Inflammatory macrophage treated with lipopolysaccharide for 4 hours (primary cell): ENCODE results near the gene CLINT1.
"Not testable (repeated sequence)": the region's sequence is repeated elsewhere in the genome, so short reads cannot be mapped to it uniquely, and the experiment has no call there.

Source experiments
- DNase-seq: peaks from one replicate; pipeline ENCODE4 v3.0.0-alpha.2; 2020

Gene CLINT1

DNA sequence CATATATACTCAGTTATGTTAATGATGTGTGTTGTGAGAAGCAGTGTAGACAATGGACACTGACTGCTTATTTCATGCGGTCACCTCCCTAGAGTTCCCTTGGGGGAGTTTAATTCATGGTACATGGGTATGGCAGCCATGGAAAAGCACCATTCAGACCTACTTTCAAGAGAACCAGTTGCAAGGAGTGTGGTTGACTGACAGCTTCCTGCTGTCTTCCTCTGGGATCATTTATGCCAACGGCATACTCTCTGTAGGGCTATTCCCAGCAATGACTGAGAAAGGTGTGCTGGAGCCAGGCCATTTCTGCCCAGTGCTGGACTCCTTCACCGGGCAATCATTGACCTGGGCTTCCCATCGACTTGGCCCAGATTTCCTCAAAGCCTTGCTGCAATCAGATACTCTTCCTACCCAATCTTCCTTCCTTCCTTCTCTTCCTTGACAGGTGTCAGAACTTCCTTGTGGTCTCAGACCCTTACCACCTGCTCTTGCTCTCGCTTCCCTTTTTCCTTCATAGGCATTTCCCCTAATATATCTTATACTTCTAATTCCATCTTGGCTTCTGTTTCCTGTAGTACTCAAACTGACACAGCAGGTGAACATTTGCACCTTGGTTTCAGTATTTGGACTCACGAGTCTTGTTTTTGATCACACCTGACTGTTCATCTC is 3.4 kb upstream of the CLINT1 start:
- no peak for DNase-seq

DNA sequence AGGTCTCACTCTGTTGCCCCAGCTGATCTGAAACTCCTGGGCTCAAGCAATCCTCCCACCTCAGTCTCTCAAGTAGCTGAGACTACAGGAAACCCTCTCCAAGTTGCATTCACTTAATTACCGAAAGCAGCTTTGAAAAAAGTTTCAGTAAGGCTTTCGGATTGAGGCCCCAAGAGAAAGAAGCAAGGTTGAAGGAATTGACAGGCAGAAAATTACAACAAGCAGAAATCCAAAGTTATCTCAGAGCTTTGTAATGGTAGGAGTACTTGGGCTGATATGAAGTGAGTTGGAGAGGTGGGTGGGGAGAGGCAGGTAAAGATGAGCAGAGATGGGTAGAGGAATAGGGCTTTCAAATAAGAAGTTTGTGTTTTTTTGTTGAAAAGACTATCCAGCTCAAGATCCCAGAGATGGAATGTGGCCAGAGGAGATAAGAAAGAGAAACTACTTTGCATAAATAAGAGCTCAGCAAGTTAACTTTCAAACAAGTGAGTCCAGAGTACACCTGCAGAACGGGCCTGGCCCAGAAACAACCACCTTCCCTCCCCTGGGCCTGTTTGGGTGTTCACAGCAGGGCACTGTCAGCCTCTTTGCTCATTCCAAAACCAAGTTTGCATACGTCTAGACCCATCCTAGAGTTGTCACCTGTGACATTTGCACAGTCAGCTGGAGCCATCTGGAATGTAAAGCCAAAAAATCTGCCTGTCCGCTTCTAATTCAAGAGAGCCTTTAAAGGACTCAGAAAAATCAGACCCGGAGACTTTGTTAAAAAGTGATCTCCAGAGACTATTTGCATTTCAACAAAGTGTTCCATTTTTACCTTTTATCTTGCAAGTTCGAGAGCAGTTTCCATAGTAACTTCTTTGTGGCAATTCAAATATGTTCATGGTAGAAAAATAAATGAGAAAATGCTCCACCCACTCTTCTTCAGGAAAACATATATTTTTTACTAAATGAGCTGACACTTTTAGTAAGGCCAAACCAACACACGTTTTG is 2.2 kb upstream of the CLINT1 start:
- DNase-seq: no peak

DNA sequence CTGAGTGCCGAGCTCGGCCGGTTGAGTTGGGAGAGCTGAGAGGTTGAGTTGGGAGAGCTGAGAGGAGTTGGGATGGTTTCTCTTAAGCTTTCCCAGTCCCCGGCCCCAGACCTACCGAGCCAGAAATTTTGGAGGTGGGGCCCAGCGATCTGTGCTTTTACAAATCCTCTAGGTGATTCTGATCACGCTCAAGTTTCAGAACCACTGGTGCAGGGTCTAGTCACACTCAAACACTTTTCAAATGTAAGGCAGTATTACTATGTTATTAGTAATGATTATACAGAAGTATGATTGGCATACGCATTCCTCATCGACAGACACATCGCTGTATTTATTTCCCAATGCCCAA is 256 bp upstream of the CLINT1 start:
- no peak for DNase-seq

DNA sequence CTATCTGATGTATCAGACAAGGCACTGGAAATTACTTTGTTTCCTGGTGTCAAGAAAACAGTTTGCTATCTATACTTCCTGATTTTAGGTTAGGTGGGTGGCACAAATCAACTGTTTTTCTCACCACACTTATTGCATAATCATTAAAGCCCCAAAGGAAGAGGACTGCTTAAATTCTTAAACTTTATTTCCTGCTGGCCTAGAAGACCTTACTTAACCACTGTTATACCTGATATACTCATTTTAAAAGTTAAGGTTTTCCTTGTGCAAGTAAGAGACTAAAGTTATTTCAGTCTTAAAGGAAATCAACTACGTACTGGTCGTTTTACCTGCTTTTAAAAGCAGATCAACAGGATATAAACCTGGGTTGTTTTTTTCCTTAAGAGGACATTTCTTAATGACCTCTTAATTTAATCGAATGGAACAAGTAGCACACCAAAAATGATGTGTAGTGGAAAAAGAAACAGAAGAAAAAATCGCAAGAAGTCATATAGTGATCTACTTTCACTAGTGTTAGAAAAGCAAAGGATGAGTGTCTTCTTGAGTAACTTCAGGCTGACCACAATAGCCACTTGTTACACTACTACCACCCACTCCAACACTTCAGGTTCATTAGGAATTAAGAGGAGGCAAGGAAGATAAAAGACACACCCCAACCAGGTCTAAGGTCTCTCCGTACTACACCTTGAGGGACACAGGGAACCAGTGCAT is 974 bp downstream of the CLINT1 start:
- peak; percentile 88 for DNase-seq

DNA sequence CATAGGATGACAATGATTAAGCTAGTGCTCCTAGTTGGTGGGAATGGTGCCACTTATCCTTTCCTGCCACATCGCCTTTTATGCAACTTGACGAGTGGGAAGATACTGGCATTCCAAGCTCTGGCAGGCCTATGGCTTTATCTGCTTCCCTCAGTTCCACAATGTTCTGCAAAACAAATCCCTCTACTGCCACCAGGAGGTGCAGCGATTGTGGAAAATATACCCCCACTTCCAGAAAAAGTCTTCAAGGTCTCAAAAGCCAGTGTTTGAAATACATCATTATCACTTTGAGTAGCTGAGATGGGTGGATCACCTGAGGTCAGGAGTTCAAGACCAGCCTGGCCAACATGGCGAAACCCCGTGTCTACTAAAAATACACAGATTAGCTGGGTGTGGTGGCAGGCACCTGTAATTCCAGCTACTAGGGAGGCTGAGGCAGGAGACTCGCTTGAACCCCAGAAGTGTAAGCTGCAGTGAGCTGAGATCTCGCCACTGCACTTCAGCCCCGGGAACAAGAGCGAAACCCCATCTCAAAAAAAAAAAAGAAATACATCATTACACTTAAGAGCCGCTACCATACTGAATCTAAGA is 3.4 kb downstream of the CLINT1 start:
- peak; percentile 56 for DNase-seq

DNA sequence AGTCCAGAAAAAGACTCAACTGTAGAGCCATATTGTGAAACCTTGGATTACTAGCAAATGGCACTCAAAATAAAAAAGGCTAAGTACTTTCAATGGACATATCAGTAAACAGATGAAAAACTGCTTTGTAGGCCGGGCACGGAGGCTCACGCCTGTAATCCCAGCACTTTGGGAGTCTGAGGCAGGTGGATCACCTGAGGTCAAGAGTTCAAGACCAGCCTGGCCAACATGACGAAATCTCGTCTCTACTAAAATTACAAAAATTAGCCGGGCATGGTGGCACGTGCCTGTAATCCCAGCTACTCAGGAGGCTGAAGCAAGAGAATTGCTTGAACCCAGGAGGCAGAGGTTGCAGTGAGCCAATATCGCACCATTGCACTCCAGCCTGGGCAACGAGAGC is 5.6 kb downstream of the CLINT1 start:
- DNase-seq: not testable (repeated sequence)

DNA sequence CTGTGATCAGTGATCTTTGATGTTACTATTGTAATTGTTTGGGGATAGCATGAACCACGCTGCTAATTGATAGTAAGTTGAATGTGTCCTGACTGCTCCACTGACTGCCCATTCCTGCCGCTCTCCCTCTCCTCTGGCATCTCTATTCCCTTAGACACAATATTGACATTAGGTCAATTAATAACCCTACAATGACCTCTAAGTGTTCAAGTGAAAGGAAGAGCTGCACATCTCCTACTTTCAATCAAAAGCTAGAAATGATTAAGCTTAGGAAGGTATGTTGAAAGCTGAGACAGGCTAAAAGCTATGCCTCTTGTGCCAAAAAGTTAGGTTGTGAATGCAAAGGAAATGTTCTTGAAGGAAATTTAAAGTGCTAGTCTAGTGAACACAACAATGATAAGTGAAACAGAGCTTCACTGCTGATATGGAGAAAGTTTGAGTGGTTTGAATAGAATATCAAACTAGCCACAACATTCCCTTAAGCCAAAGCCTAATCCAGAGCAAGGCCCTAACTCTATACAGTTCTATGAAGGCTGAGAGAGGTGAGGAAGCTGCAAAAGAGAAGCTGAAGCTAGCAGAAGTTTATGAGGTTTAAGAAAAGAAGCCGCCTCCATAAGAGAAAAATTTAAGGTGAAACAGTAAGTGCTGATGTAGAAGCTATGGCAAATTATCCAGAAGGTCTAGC is 12.9 kb downstream of the CLINT1 start:
- DNase-seq: no peak

DNA sequence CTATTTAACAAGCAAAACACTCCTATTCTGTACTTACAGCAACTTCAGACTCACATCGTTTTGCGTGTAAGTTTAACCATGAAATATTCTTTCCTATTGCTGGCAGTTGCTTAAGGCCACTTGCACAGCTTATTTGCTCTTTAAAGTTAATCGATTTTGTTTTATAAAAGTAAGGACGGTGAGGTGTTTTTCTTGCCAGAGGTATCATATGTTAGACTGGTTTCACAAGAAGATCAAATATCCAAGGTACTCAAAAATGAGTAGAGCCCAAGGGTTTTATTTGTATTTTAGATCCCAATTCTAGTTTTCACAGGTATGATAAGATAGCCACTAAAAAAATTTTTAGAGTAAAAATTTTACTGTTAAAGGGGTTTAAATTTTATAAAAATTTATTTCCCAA is 16.2 kb downstream of the CLINT1 start:
- DNase-seq: no peak

DNA sequence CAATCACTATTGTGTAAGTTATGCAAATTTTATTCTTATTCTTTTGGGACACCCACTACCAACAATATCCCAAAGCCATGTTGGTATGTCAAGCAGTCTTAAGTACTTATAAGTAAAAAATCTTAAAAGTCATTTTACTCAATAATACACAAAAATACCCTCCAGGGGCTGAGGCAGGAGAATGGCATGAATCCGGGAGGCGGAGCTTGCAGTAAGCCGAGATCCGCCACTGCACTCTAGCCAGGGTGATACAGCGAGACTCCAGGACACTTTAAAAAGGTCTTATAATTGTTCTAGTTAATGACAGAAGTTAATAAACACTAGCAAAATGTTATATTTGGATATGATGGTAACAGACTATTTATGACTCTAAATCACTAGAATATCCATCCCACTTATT is 16.8 kb downstream of the CLINT1 start:
- DNase-seq: no peak

DNA sequence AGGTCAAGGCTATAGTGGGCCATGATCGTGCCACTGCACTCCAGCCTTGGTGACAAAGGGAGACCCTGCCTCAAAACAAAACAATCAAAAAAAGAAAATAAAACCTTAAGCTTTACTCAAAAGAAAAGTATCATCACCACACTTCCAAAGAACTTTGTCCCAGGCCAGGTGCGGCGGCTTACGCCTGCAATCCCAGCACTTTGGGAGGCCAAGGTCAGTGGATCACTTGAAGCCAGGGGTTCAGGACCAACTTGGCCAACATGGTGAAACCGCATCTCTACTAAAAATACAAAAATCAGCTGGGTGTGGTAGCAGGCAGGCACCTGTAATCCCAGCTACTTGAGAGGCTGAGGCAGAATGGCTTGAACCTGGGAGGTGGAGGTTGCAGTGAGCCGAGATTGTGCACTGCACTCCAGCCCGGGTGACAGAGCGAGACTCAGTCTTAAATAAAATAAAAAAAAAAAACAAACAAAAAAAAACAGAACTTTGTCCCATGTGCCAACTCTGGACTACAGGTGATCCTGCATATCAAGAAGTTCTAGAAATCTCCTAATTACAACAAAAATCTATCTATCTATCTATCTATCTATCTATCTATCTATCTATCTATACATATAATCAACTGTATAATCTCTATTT is 19.7 kb downstream of the CLINT1 start:
- no peak for DNase-seq

DNA sequence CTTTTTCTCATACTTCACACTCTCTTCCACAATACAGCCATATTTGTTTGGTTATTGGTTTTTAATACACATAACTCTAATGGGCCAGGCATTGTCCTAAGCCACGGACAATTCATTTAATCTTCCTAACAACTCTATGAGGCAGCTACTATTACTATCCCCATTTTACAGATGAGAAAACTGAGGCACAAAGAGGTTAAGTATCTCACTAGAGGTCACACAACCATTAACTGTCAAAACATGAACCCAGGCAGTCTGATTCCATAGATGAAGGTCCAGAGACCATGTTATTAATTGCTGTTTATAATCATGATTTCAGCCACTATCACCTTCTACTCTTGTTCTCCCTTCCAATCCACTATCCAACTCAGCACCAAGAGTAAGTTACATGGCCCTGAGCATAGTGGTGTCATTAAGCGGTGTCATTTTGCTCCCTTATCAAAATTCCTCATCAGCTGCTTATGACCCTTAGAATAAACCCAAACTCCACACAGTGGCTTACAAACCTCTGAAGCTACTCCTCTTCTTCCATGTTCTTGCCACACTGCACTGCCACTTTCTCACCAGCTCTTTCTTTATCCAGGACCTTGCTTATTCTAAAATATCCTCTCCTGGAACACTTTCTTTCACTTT is 22.7 kb downstream of the CLINT1 start:
- DNase-seq: no peak

DNA sequence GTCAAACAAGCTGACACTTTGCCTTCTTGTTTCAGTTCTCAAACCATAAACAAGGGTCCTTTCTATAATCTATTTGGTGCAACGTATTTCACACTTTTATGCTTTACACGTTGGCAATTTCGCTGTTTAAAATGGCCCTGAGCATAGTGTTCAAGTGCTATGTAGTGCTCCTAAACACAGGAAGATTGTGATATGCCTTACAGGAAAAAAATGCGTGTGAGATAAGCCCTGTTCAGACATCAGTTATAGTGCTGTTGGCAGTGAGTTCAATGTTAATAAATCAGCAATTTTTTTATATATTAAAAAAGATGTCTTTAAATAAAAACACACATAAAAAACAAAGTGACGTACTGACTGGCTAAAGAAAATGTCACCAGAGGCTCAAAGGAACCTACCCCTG is 23.9 kb downstream of the CLINT1 start:
- no peak for DNase-seq

DNA sequence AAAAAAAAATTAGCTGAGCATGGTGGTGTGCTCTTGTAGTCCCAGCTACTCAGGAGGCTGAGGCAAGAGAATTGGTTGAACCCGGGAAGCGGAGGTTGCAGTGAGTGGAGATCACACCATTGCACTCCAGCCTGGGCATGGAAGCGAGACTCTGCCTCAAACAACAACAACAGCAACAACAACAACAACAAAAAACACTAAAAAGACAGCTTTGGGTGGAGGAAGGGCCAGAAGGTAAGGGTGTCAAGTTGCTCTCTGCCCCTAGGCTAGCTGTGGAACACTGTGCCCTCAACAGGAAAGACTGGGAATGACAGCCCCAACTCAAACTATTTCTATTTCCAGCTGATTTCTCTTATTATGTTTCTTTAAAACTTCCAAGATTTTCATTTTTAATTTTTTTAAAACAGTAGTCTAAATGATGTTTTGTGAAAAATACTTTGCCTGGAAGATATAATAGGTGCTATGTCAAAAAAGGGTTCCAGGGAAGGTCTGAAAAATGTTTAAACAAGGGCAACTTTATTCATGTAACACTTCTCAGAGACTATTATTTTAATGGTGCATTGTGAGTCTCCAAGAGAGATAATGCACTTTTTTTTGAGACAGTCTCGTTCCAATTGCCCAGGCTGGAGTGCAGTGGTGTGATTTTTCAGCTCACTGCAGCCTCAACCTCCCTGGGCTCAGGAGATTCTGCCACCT is 29.9 kb downstream of the CLINT1 start:
- no peak for DNase-seq

DNA sequence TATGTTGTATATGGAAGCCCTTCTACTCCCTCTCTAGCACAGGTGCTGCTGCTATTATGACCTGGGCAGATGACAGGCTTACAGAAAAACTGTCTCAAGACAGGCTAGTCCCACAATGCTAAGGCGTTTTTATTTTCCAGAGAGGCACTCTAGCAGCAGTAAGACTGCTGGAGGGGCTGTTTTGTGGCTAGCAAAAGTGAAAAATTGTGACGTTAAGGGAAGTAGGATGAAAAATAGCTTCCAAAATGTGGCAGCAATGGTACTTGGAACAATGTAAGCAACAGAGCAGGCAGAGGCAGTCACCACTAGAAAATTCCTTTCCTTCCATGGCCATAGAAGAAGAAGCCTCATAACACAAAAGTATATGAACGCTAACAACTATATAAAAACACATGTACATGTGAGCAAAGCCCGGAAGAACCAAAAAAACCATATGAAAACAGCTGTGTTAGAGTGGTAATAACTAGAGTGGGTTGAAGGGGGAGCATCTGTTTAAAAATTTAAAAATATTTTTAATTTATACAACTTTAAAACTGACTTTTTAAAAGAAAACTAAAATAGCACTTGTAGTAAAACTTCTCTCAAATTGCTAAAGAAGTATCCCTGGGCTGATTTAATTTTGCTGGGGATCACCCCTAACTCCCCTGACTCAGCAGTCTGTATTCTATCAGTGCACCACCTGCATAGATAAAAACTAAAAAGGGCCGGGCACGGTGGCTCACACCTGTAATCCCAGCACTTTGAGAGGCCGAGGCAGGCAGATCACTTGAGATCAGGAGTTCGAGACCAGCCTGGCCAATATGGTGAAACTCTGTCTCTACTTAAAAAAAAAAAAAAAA is 30.6 kb downstream of the CLINT1 start:
- no peak for DNase-seq

DNA sequence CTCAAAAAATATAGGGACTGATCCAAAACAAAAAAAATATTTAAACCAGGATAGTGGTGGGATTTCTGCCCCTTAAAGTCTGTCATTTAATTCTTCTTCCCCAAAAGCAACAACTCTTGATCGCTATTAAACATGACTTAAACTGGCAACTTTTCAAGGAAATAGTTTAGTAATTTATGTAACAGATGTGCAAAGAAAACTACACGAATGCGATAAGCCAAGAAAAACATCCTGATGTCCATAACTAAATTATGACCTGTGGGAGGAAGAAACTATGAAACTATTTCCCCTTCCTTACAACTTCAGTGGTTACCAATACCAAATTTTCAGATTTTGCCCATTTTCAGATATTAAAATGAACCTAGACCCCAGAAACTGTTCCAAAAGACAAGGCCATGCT is 31.5 kb downstream of the CLINT1 start:
- no peak for DNase-seq

DNA sequence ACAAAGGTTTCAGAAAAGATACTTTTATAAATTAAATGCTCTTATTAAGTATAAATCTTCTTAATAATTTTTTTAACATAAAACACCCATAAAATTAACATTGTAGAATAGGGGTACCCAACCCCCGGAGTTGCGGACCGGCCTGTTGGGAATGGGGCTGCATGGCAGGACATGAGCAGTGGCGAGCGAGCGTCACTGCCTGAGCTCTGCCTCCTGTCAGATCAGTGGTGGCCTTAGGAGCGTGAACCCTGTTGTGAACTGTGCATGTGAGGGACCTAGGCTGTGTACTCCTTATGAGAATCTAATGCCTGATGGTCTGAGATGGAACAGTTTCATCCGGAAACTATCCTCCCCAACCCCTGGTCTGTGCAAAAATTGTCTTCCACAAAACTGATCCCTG is 35.3 kb downstream of the CLINT1 start:
- DNase-seq: no peak

DNA sequence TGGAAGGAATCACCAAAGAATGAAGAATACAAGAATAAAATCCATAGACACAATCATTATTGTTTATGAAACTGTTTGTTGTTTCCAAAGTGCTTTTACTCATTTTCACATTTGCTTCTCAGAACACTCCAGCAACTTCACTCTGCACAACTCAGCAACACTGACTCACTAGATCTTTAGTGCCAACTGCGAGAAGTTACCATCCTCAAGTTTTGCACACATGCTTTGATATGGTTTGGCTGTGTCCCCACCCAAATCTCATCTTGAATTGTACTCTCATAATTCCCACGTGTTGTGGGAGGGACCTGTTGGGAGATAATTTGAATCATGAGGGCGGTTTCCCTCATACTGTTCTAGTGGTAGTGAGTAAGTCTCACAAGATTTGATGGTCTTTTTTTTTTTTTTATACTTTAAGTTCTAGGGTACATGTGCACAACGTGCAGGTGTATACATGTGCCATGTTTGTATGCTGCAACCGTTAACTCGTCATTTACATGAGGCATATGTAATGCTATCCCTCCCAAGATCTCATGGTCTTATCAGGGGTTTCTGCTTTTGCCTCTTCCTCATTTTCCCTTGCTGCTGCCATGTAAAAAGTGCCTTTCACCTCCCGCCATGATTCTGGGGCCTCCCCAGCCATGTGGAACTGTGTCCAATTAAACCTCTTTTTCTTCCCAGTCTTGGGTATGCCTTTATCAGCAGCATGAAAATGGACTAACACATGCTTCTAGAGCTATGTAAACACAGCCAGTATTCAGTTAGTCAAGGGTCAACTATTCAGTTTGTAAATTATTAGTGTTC is 36.9 kb downstream of the CLINT1 start:
- no peak for DNase-seq

DNA sequence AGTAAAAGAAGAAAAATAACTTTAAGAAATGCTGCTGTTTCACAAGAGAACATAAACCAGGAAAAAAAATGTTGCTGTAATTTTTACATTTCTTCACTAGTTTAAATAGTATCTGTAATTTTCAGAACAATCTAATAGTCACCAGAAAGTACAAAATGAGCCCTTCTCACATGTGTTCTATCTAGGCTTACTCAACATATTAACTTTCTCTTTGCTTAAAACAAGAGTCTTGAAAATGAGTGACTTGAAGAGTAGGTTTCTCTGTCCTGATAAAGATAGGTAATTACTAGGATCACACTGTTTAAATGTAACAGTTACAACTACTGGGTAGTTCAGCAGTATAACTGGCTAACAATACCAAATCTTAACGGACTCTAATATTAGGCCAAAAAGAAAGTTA is 37.5 kb downstream of the CLINT1 start:
- peak; percentile 10 for DNase-seq

DNA sequence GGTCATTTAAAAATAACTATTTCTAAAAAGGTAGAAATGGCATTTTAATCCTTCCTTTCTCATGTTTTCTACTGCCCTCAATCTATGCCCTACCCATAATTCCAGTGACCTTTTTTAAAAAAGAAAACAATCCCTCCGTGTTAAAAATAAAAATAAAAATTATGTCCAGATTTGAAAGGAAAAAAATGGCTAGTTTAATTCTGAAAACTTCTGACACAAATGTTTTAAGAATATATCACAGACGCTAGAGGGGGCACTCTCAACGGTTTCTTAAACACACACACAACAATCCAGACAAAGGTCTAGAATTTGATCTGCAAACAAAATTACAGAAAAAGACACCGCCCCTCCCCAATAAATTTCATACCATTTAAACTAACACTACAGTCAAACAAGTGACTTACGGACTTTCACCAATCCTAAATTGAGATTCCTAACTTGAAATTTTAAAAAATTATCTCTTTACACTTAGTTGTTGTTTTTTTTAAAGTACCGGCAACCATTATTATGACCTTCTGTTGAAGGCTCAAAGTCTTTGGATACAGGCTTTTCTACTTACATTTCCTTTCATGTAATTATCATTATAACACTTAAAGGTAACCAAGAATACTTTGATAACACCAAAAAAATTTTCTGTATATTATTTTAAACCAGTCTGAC is 38.2 kb downstream of the CLINT1 start:
- DNase-seq: peak; percentile 39
